IMR-90 (cell line): ENCODE results near the gene C3orf22. TPM values are rescaled to one million over a fixed set of nuclear protein-coding genes. Genes with fewer than 3 reads are reported as not detected.

Source experiments
- ATAC-seq: fragments of 200-7000 bp; cut with Tn5 transposase; 2 replicates; pipeline ENCODE4 v1.9.1; 2020; ENCODE audit warnings: low read depth, mild to moderate bottlenecking, moderate library complexity
- BruUV-seq: library from RNA; stranded (reverse); fragments of 400-500 nt; replicated peaks from 2 replicates; lab custom pipeline; 2021; lab: Mats Ljungman, UMichigan
- CTCF ChIA-PET: fragments of 300-600 bp; formaldehyde crosslinking; extraction: SDS; loops from one replicate; lab custom pipeline; 2021; ENCODE audit warnings: antibody characterized with exemption; lab: Yijun Ruan, JAX
- POLR2A ChIA-PET: fragments of 300-600 bp; sonication (Branson Sonifier 250); formaldehyde crosslinking; loops from one replicate; lab custom pipeline; 2022; ENCODE audit warnings: antibody characterized with exemption; ENCODE audit not compliant: unreplicated experiment; lab: Charles Lee
- DNase-seq: peaks from one replicate; pipeline ENCODE4 v3.0.0; 2013
- H2AFZ ChIP-seq: replicated peaks from 2 replicates; pipeline ENCODE3; 2013; ENCODE audit warnings: low read length, mild to moderate bottlenecking; ENCODE audit not compliant: poor library complexity
- H2AK5ac ChIP-seq: 2 replicates; pipeline ENCODE4 v1.6.1; 2013; ENCODE audit warnings: low read depth, low read length, inconsistent platforms
- H2AK9ac ChIP-seq: replicated peaks from 2 replicates; pipeline ENCODE3; 2013; ENCODE audit warnings: mild to moderate bottlenecking, low read depth, low read length, moderate library complexity; ENCODE audit not compliant: poor library complexity
- H2BK120ac ChIP-seq: 2 replicates; pipeline ENCODE4 v1.6.1; 2013; ENCODE audit warnings: low read depth, low read length, inconsistent platforms
- H2BK15ac ChIP-seq: 3 replicates; pipeline ENCODE4 v1.6.1; 2013; ENCODE audit warnings: low read depth, low read length, inconsistent platforms
- H2BK20ac ChIP-seq: 2 replicates; pipeline ENCODE4 v1.6.1; 2013; ENCODE audit warnings: low read depth, mild to moderate bottlenecking, inconsistent platforms, low read length, moderate library complexity
- H2BK5ac ChIP-seq: 2 replicates; pipeline ENCODE4 v1.6.1; 2013; ENCODE audit warnings: mild to moderate bottlenecking, low read depth, low read length, inconsistent platforms; ENCODE audit not compliant: poor library complexity, severe bottlenecking
- H3K14ac ChIP-seq: replicated peaks from 2 replicates; pipeline ENCODE4 v1.6.1; 2013; ENCODE audit warnings: low read depth, low read length, inconsistent platforms
- H3K18ac ChIP-seq: 2 replicates; pipeline ENCODE4 v1.6.1; 2013; ENCODE audit warnings: low read depth, low read length, control low read depth
- H3K23ac ChIP-seq: 2 replicates; pipeline ENCODE4 v1.6.1; 2013; ENCODE audit warnings: low read depth, low read length, inconsistent platforms
- H3K27ac ChIP-seq: 2 replicates; pipeline ENCODE4 v1.5.1; 2013; ENCODE audit warnings: mild to moderate bottlenecking, control low read depth, low read length; ENCODE audit not compliant: insufficient read depth
- H3K27me3 ChIP-seq: 2 replicates; pipeline ENCODE4 v1.6.1; 2013; ENCODE audit warnings: low read length; ENCODE audit not compliant: control insufficient read depth, insufficient read depth
- H3K36me3 ChIP-seq: 2 replicates; pipeline ENCODE4 v1.6.1; 2013; ENCODE audit warnings: low read length, mixed read lengths; ENCODE audit not compliant: control insufficient read depth, insufficient read depth
- H3K4ac ChIP-seq: 2 replicates; pipeline ENCODE4 v1.6.1; 2013; ENCODE audit warnings: low read depth, low read length, inconsistent platforms
- H3K4me1 ChIP-seq: 2 replicates; pipeline ENCODE4 v1.6.1; 2013; ENCODE audit warnings: low read length, mixed read lengths; ENCODE audit not compliant: control insufficient read depth, insufficient read depth
- H3K4me2 ChIP-seq: 2 replicates; pipeline ENCODE4 v1.6.1; 2013; ENCODE audit warnings: low read depth, mild to moderate bottlenecking, control low read depth, low read length, moderate library complexity
- H3K4me3 ChIP-seq: 2 replicates; pipeline ENCODE4 v1.5.1; 2013; ENCODE audit warnings: low read depth, mild to moderate bottlenecking, control low read depth, low read length, moderate library complexity; ENCODE audit not compliant: insufficient read depth
- H3K56ac ChIP-seq: 2 replicates; pipeline ENCODE4 v1.6.1; 2013; ENCODE audit warnings: low read length, inconsistent platforms; ENCODE audit not compliant: insufficient read depth; ENCODE audit errors: extremely low read depth
- H3K79me1 ChIP-seq, 2 experiments: 2 replicates each; pipeline ENCODE4 v1.6.1; 2013; ENCODE audit warnings: low read length in 2 of 2, inconsistent platforms in 1 of 2, low read depth in 1 of 2
- H3K9ac ChIP-seq: 2 replicates; pipeline ENCODE4 v1.6.1; 2013; ENCODE audit warnings: low read depth, low read length, control low read depth
- H3K9me1 ChIP-seq: 2 replicates; pipeline ENCODE4 v1.6.1; 2013; ENCODE audit warnings: low read length, inconsistent platforms; ENCODE audit not compliant: insufficient read depth
- H3K9me3 ChIP-seq: 2 replicates; pipeline ENCODE4 v1.6.1; 2013; ENCODE audit warnings: low read length; ENCODE audit not compliant: control insufficient read depth, insufficient read depth
- H4K20me1 ChIP-seq: 2 replicates; pipeline ENCODE4 v1.6.1; 2013; ENCODE audit warnings: low read length, inconsistent platforms; ENCODE audit not compliant: insufficient read depth
- H4K5ac ChIP-seq: 2 replicates; pipeline ENCODE4 v1.6.1; 2013; ENCODE audit warnings: mild to moderate bottlenecking, low read depth, low read length, control low read depth
- H4K8ac ChIP-seq, 2 experiments: 2 replicates each; pipeline ENCODE4 v1.6.1; 2013; ENCODE audit warnings: low read depth in 2 of 2, low read length in 2 of 2, control low read depth in 1 of 2, inconsistent platforms in 1 of 2
- H4K91ac ChIP-seq: 2 replicates; pipeline ENCODE4 v1.6.1; 2013; ENCODE audit warnings: low read depth, low read length, inconsistent platforms; ENCODE audit not compliant: insufficient read depth
- MAZ ChIP-seq: IDR thresholded peaks from 2 replicates; pipeline ENCODE4 v1.6.1; 2012; ENCODE audit warnings: low read depth, mild to moderate bottlenecking, low read length, improper control_type of control experiment, moderate library complexity, borderline replicate concordance
- WGBS, 2 experiments: methylation state at CpG; one replicate each; pipeline versions ENCODE4 v1.1.5 to v1.1.7; 2013; ENCODE audit warnings: missing lambda C conversion rate in 2 of 2; ENCODE audit not compliant: insufficient read length in 1 of 2; ENCODE audit errors: extremely low coverage in 2 of 2; 5-methylcytosine and 5-hydroxymethylcytosine counted together
- dilution Hi-C: fragments of 300-500 bp; cut with HindIII; formaldehyde crosslinking; loops from one replicate; pipeline ENCODE4 v1.14.3; 2018; ENCODE audit warnings: low sequenced_read_pairs; ENCODE audit not compliant: unreplicated experiment
- in situ Hi-C: fragments of 300-500 bp; cut with MboI; formaldehyde crosslinking; loops from 3 replicates; pipeline ENCODE4 v1.14.3; 2019; ENCODE audit warnings: low sequenced_read_pairs, inconsistent platforms, mixed read lengths
- intact Hi-C: fragments of 100-400 bp; cut with micrococcal nuclease; formaldehyde crosslinking; loops from 2 replicates; pipeline ENCODE4 v1.10.0; 2022
- polyA plus RNA-seq, 3 experiments: library from polyadenylated mRNA; depleted of rRNA; stranded (reverse); fragments of >200 nt; gene quantifications; 2 replicates each; pipeline ENCODE4 v1.2.3, GENCODE V29; 2012; ENCODE audit warnings: low replicate concordance in 1 of 3
- total RNA-seq: library from RNA; depleted of rRNA; stranded (reverse); fragments of >200 nt; gene quantifications from 2 replicates; pipeline ENCODE4 v1.2.3, GENCODE V29; 2012

The C3orf22 gene
- total and polyA plus RNA-seq, 2 of the 4 experiments (the other 2 are of a cell fraction), result not detected

- Histone ChIP-seq H3K56ac (no peak overlapping the region), H3K18ac (no peak overlapping the region), H3K9ac (no peak overlapping the region), H2BK120ac (no peak overlapping the region), H3K9me3 (no peaks in the 10 kb centered on the region), H2BK5ac (no peak overlapping the region), H3K23ac (no peak overlapping the region), H3K4ac (no peak overlapping the region), H3K14ac (no peak overlapping the region), H3K4me2 (no peak overlapping the region), H3K36me3 (no peaks in the 10 kb centered on the region), H3K9me1 (no peaks in the 10 kb centered on the region), H2BK15ac (no peak overlapping the region), H3K79me1 (no peaks in the 10 kb centered on the region), H4K91ac (no peak overlapping the region), H2AK9ac (no peak overlapping the region), H3K4me1 (no peaks in the 10 kb centered on the region), H4K8ac (no peak overlapping the region), H3K4me3 (no peak overlapping the region), H2BK20ac (no peak overlapping the region), H2AK5ac (no peak overlapping the region), H4K5ac (no peak overlapping the region), H3K27ac (no peak overlapping the region), H2AFZ (no peak overlapping the region), H4K20me1 (no peaks in the 10 kb centered on the region), H3K27me3 (peaks cover 29% of the 10 kb centered on the region; the same call in 1 of the 2 replicates)
- intact Hi-C loops, result no loop called here
- 29% methylated on average over 1 of the region's 7 CpGs; no CpG with 5 or more reads in 1 of the 2 experiments for WGBS, 2 experiments
- no TSS peak for BruUV-seq
- no peak for TF ChIP-seq MAZ
- CTCF ChIA-PET, result interaction anchor here (0.8 kb wide), 1 partner anchor 11 kb away, joined by 3 read pairs; no protein-coding TSS in a partner anchor
- POLR2A ChIA-PET, result no interaction called here
- in situ Hi-C loops, result no loop called here
- dilution Hi-C loops, result no loop called here
- no peak for DNase-seq
- no peak for ATAC-seq
Measured at GRCh38 chr3:126511291-126511690, 47.4 kb downstream of the C3orf22 start.
